Fibroblast of skin of right quadriceps (primary cell): ENCODE results near the gene MBOAT7.
"Not testable (repeated sequence)": the region's sequence is repeated elsewhere in the genome, so short reads cannot be mapped to it uniquely, and the experiment has no call there.

Experiments
- DNase-seq: peaks from one replicate; pipeline ENCODE4 v3.0.0-alpha.2; 2013

MBOAT7 gene

DNA sequence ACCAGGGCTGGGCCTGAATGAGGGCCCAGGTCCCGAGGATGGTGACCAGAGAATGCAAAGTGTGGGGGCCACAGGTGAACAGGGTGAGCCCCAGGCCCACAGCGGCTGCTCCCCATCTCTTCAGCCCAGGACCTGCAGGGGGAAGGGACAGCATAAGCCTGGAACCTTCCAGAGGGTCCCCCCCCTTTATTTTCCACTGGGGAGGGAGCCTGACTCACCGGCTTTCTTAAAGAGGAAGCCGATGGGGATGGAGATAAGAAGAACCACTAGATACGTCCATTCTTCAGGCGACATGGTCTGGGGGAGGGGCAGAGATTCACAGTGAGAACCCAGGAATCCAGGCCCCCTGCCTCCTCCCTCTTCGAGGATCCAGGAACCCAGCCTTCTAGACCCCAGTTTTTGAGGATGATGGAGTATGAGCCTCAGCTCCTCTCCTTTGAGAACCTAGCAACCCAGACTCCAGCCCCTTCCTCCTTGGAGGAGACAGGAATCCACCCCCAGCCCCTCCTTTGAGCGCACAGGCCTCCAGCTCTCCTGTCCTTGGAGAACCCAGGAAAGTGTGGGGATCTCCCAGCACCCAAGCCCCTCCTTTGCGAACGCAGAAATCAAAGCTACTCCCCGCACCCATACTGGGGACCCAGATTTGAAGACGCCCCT is 1.0 kb downstream of the MBOAT7 start:
- peak; percentile 60 for DNase-seq

DNA sequence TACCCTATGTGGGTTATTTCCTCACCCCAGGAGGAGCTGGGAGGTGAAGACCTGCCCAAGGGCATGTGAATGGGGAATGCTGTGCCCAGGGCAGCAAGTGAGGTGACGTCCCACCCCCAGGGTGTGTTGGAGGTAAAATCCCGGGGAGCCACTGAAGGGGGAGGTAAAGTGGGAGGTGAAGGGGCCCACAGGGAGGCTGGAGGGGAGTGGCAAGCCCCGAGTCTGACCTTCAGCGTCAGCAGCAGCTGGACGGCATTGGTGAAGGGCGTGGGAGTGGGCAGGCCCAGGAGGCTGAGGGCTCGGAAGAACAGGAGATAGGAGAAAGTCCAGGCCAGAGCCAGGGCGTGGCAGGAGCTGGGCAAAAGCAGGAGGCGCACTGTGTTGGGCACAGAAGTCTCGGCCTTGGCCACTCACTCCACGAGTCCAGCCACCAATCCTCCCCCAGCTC is 2.4 kb downstream of the MBOAT7 start:
- no peak for DNase-seq

DNA sequence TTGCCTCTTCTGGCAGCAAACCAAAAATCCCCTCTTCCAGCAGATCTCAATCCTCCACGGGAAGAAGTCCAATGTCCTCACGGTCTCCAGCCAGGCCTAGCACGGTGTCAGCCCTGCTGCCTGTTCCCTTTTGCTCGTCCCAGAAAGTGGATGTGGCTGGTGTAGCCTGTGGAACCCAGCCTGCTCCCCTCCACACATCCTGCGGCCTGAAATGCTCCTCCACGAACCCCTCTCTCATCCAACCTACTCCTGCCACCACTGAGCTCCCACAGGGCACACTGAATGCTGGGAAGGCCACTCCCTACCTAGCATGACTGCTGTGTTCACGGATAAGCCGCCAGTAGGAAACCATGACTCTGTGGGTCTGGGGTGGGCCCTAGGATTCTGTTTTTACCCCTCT is 3.0 kb downstream of the MBOAT7 start:
- no peak for DNase-seq

DNA sequence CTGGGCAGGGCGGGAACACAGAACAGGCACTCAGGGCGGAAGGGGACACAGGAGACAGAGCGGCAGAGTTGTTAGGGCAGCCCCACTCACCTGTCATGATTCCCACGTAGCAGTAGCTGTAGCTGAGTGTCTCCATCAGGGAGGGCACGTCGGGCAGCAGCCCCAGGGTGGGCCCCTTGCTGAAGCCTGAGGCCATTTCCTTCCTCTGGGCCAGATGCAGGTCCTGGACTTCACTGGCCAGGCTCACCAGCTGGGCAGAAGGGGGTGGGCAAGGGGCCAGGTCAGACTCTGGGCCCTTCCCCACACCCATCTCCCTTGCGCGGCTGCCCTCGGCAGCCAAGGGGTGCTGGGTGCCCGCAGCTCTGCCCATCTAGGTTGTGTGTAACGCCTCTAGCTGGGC is 5.9 kb downstream of the MBOAT7 start:
- DNase-seq: no peak

DNA sequence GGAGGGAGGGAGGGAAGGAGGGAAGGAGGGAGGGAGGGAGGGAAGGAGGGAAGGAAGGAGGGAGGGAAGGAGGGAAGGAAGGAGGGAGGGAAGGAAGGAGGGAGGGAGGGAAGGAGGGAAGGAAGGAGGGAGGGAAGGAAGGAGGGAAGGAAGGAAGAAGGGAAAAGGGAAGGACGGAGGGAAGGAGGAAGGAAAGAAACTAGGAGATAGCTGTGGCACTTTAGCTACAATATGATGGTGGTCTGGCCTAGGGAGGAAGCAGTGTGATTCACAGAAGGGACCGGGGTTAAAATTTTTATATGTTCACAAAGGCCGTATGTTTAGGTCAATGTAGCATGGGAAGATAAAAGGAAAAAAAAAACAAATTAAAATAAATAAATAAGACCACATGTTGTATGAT is 7.5 kb downstream of the MBOAT7 start:
- not testable (repeated sequence) for DNase-seq

DNA sequence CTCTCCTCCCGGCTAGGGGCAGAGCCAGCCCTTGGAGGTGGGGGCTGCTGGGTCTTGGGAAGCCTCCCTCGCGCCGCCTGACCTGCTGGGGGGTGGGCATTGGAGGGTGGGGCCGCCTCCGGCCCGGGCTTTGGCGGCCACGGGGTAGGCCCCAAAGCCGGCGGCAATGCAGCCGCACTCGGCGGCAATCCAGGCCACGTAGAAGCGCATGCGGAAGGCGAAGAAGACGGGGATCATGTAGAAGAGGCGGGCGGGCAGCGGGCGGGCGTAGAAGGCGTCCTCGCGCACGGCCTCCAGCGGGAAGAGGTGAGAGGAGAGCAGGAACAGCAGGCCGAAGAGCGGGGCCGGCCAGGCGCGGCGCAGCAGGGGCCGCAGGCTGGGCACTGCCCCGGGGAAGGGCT is 8.7 kb downstream of the MBOAT7 start:
- no peak for DNase-seq

DNA sequence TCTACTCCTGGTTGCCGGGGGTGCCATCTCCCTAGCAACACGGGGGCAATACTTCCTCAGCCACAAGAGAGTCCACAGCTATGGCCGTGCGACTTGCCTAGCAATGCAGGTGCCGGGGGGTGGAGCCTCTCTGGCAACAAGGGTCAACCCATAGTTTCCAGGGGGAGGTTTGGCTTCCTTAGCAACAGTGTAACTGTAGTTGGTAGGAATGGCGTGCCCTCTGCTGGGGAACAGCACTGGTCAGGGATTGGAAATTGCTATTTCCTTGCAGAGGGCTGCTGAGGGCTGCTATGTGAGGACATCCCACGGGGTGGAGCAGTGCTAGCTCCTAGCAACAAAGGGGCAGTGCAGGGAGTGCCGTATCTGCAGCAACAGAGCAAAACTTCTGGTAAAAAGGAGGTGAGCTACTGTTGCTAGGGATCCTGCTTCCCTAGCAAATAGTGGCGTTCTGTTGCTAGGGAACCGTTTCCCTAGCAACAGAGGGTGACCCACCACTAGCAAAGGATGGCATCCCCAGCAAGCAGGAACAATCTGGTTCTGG is 9.4 kb downstream of the MBOAT7 start:
- DNase-seq: peak; percentile 31

DNA sequence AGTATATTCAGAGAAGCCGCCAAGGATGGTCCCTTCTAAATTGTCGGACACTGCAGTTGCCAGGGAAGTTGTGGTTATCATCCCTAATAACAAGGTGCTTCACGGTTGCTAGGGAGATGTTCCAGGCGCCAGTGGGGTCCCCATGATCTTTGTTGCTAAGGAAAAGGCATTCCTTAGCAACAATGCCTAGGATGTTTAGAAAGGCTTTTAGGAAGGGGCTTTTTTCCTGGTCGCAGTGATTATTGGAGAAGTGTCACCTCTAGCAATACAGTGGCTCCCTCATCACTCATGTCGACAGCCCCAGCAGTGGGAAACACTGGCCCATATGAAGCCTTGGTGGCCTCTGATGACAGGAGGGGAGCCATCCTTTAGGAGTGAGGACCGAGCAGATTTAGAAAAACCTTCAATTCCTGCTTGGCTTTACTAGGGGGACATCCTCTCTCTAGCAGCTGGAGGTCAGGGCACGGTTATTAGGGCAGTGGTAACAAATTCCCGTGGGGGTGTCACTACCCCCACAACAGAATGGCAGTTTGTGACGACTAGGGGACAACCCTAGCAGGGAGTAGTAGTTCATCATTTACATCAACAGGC is 10.0 kb downstream of the MBOAT7 start:
- DNase-seq: no peak

DNA sequence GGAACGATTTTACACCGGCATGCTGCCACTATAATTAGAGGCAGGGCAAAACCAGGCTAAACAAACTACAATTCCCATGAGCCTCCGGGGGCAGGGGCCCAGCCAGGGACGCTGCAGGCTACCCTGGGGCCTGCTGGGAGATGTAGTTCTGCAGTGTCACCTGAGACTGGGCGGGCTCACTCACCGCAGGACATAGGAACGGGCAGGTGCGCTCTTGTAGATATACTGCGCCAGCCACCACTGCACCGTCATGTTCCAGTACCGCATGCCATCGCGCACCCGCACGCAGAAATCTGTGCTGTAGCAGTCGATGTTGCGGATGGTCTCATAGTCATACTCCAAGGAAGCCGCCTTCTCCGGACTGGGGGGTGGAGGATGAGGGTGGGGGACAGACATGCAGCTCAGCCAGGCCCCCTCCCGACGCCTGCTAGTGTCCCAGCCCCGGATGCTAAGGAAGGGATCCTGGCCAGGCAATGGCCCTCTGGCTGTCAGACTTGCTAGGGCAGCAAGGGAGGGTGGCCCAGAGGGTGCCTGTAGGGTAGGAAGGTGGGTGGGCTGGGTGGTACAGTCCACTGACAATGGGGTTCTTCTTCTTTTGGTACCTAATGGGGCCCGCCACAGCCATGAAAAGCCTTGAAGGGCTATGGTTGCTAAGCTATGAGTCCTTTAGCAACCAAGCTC is 10.7 kb downstream of the MBOAT7 start:
- no peak for DNase-seq

DNA sequence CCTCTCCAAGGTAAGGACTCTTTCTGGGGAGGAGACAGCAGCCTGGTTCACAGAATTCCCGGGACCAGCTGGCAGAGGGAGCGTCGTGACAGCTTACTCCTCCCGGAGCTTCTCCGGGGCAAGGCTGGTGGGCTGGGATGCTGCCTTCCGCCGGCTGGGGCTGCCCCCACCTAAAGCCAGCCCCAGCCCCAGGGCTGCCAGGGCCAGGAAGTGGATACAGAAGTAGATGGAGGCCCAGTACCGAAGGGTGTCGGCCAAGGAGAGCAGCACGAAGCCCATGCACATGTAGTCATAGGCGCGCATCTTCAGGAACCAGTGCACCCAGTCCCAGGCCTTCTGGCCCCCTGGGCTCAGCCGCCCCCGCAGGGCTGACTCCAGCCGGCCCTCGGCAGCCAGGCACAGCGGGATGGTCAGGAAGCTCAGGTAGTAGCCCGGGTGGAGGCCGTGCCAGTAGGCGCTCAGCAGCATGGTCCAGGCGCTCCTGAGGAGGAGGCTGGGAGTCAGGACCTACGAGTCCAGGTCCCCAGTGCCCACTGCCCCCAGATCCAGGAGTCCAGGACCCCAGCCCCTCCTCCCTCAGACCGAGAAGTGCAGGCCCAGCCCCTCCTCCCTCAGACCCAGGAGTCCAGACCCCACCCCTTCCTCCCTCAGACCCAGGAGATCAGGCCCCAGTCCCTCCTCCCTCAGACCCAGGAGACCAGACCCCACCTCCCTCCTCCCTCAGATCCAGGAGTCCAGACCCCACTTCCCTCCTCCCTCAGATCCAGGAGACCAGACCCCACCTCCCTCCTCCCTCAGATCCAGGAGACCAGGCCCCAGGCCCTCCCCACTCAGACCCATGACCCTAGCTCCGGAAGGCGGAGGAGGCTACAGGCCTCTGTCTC is 15.2 kb downstream of the MBOAT7 start:
- DNase-seq: no peak

DNA sequence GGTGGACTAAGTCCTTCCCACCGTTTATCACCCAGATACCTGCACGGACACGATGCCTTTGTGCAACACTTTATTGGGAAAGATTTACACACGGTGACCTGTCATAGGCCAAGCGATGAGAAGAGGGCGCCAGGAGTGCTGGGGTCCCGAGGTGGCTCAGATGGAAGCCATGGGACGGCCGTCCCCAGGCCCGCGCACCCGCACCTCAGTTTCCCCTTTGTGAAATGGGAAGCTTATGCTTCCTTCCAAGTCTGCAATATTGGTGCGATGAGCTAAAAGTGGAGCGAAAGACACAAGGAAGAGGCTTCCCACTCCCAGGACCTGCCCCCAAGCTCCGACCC is 16.1 kb downstream of the MBOAT7 start:
- no peak for DNase-seq

DNA sequence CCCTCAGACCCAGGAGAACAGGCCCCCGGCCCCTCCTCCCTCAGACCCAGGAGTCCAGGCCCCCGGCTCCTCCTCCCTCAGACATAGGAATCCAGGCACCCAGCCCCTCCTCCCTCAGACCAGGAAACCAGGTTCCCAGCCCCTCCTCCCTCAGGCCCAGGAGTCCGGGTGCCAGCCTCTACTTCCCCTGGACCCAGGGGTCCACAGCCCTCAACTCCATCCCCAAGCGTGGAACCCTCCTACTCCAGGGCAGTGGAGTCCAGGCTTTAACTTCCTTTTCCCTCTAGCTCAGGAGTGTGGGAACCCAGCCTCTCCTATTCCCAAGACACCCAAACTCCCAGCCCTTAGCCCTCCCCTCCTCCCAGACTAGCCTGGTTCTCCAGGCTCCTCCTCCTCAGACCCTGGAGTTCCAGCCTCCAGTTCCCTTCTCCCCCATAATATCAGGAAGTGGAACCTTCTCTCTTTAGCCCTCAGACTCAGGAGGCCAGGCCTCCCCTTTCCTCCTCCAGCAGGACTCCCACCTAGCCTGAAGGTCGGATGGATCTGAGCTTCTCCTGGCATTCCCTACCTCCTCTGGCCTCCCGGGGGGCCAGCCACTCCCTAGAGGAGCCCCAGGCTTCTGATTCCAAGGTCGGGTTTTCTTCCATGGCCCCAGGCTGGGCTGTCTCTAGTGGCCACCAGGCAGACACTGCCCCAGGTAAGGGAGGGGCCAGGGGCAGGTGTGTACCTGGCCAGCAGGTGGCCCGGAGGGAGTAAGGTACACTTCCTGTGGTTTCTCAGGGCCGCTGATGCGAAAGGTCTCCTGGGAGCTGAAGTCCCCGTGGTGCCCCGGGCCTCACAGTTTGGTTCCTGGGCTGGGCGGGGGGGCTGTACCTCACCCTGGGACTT is 16.7 kb downstream of the MBOAT7 start, which contains the start of gene TMC4:
Gene TMC4, minus strand, starts transcription at position 690 of the 888 bp plus-strand sequence. Its CDS starts 43 bp downstream, at position 647.
- DNase-seq: no peak

DNA sequence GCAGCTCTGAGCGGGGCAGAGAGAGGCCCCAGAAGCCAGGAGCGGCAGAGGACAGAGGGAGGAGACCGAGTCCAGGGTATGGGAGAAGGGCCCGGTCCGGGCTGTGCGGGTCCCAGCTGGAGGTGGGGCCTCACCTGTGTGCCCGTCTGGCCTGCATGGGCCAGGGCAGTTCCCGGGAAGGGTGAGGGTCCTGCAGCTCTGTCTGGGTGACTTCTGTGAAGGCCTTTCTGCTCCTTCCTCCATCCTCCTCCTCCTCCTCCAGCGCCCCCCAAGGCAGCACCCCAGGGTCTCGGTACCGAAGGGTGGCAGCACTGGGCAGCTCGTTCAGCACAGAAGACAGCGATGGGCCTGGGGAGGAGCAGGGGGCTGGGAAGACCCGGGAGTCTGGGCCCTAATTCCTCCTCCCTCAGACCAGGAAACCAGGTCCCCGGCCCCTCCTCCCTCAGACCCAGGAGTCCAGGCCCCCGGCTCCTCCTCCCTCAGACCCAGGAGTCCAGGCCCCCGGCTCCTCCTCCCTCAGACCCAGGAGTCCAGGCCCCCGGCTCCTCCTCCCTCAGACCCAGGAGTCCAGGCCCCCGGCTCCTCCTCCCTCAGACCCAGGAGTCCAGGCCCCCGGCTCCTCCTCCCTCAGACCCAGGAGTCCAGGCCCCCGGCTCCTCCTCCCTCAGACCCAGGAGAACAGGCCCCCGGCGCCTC is 17.5 kb downstream of the MBOAT7 start:
- not testable (repeated sequence) for DNase-seq

DNA sequence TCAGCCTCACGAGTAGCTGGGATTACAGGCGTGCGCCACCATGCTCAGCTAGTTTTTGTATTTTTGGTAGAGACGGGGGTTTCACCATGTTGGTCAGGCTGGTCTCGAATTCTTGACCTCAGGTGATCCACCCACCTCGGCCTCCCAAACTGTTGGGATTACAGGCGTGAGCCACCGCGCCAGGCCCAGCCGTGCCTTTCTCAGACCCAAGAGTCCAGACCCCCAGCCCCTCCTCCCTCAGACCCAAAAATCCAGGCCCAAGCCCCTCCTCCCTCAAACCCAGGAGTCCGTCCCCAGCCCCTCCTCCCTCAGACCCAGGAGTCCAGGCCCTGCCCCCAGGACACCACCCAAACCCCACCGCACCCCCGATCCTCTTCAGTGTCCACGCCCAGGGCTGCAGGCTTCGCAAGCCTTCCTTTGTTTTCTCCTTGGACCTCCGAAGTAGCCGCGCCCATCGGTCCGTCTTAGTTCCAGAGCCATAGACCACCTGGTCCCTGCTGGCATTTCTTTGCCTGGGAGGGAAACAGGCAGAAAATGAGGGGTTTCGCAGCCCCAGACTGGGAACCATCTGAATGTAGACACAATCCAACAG is 20.1 kb downstream of the MBOAT7 start:
- DNase-seq: no peak

DNA sequence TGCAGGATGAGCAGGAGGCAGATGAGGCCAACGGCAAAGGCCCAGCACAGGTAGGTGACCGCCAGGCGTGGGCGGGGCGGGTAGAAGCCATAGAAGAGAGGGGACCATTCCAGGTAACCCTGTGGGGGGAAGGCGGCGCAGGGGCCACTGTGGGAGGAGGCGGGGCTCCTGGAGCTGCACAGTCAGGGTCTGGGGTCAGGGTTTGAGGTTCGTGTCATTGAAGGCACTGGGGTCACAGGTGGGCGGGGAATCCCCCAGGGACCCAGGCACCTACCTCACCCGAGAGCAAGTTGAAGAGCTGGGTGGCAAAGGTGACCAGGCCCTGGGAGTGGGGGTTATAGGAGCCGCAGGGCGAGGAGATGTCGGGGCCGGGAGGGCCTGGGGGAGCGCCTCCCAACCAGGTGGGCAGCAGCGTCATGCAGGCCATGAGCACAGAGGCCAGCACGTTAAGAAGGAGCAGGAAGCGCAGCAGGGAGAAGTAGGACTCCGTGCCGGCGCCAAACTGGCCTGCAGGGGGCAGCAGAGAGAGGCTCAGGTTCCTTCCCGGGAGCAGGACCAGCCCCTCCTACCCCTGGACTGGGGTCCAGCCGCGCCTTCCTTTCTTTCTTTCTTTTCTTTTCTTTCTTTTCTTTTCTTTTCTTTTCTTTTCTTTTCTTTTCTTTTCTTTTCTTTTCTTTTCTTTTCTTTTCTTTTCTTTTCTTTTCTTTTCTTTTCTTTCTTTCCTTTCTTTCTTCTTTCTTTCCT is 21.0 kb downstream of the MBOAT7 start:
- peak; percentile 75 for DNase-seq

DNA sequence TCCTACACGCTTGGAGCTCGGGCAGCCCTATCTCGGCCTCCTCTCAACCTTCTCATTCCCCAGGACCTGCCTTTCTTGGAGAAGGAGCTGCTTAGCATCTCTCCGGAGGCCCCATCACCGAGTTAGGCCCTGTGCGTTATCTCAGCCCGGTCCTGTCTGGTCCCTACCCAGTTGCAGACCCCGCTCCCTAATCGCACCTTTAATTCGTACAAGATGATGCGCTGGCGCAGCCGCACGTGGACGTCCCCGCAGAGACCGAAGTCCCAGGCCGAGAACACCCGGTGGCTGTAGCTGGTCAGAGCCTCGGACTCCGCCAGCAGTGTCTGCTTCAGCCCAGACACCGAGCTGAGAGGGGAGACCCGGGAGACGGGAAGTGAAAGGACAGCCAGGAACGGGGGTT is 24.2 kb downstream of the MBOAT7 start:
- no peak for DNase-seq

DNA sequence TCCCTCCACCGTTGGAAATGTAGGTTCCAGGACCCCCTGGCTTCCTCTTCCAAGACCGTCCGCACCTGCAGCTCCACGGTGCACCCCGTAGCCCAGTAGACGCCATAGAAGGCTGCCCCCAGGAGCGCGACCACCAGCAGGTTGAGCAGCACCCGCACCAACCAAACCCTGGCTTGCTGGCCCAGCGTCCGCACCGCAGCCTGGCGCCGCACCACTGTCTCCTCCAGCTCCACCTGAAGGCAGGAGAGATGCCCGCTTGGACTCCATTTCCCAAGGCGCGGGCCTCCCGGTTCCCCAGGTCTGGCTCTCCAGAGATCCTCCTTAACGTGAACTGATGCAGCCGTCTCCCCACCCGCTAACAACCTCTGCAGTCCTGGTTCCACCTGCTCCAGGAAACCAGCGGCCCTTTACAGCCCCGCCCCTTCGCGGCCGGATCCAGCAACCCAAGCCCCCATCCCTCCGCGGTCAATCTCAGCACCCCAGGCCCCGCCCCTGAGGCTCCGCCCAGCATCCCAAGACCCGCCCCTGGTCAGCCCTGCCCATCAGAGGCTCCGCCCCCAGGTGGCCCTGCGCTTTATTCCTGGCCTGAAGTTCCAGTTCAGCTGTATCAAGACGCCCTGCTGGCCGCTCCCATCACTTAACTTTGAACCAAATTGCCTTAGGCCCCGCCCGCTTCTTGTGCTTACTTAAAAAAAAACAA is 24.9 kb downstream of the MBOAT7 start:
- DNase-seq: no peak

DNA sequence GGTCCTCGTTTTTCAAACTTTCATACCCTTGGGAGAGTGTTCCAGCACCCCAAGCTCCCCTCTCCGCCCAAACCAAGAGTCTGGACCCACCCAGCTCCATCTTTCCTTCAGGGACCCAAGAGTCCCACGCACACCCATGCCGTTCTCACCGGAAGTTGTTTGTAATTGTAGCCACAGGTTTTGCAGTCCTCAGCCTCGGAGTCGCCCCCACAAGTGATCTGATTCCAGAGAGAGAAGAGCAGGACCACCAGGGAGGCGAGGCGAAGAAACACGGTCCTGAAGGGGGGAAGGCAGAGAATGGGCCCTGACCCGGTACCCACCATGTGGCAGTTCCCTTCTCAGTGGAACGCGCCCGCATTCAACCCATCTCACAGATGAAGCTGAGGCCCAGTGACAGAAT is 26.5 kb downstream of the MBOAT7 start:
- DNase-seq: no peak

DNA sequence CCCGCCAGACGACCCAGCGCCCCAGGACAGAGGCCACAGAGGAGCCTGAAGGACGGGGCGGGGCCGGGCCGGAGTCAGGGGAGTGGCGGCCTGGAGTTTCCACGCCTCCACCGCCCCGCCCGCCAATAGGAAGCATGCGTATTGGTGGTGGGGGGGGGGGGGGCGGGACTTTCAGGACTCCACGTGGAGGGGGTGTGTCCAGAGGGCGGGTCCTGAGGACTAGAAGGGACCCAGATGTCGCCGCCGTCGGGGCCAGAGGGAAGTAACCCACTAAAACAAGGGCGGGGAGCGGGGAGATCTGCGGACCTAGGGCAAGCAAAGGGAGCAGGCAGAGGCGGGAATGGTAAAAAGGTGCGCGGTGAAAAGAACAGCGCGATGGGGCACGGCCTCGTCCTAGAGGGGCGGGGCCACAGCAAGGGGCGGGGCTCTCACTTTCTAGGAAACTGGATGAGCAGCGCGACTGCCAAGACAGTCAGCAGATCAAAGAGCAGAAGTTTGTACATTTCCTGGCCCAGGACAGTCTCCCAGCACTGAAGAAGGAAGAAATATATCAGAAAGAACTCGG is 27.1 kb downstream of the MBOAT7 start:
- DNase-seq: peak; percentile 56
